HG02588 (cell line): ENCODE data around the gene GZF1.
"Not testable (repeated sequence)": the region's sequence is repeated elsewhere in the genome, so short reads cannot be mapped to it uniquely, and the experiment has no call there.

Source experiments
- ATAC-seq: cut with Tn5 transposase; IDR thresholded peaks from one replicate; pipeline ENCODE4 v1.9.1; 2021; ENCODE audit warnings: mild to moderate bottlenecking, moderate library complexity; ENCODE audit not compliant: unreplicated experiment

GZF1 gene

GRCh38 chr20:23344336-23344735, 17.6 kb upstream of the GZF1 start:
- no peak for ATAC-seq

DNA sequence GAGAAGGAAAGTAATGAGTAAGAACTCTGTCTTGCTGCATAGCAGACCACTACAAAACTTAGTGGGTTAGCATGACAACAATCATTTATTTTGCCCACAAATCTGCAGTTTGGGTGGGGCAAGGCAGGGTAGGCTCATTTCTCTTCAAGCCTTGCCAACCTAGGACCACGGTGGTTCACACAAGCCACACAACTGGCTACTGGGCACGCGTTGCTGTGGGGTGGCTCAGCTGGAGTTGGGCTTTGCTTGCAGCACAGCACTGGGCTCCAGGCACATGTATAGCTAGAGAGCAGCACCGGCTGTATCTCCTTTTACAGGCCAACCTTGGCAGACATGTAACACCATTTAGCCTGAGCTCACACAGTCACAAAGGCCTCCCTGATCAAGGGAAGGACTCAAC, 16.0 kb upstream of the GZF1 start:
- no peak for ATAC-seq

GRCh38 chr20:23347791-23348190, 14.2 kb upstream of the GZF1 start:
- ATAC-seq: no peak

- ATAC-seq: not testable (repeated sequence)
Observed at GRCh38 chr20:23348510-23348909, 13.5 kb upstream of the GZF1 start.

DNA sequence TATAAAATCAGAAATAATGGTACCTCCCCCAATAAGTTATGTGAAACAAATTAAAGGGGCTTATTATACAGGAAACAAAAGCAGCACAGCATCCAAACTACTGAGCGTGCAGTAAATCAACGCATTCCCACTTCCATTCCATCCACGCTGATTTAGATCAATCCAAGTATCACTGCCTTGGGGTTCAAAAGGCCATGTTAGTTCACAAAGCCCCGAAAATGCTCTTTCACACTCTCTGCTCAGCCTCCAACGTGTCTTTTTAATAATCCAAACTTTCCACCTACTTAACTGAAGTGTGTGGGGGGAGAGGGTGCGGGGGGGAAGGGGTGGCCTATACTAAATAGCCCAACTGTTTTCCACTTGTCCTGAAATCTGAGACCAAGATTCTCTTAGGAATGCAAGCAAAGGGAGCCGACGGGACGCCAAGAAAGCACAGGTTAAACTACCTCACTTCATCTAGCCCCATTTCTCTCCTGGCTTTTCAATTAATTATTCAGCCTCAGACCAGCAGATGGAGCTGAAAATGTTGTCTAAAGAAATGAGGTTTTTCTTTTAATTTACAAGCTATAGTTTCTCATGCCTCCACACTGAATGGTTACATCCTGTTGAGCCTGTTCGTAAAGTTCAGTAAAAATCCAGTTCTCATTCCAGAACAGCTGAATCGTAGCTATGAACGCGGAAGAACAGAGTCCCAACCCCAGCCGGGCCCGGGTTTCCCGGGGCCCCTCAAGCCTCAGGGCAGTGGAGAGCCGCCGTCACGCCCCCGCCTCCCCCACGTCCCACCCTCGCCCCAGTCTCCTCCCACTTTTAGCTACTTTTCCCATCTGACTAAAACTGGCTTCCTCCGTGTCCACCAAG, 12.4 kb upstream of the GZF1 start:
- peak; percentile 39 for ATAC-seq

GRCh38 chr20:23350196-23350903, 11.6 kb upstream of the GZF1 start, which contains the start of gene NXT1:
Gene NXT1, plus strand, starts transcription at chr20:23350791. Its CDS starts 3,251 bp downstream, at chr20:23354042.
- ATAC-seq: peak; percentile 85

DNA sequence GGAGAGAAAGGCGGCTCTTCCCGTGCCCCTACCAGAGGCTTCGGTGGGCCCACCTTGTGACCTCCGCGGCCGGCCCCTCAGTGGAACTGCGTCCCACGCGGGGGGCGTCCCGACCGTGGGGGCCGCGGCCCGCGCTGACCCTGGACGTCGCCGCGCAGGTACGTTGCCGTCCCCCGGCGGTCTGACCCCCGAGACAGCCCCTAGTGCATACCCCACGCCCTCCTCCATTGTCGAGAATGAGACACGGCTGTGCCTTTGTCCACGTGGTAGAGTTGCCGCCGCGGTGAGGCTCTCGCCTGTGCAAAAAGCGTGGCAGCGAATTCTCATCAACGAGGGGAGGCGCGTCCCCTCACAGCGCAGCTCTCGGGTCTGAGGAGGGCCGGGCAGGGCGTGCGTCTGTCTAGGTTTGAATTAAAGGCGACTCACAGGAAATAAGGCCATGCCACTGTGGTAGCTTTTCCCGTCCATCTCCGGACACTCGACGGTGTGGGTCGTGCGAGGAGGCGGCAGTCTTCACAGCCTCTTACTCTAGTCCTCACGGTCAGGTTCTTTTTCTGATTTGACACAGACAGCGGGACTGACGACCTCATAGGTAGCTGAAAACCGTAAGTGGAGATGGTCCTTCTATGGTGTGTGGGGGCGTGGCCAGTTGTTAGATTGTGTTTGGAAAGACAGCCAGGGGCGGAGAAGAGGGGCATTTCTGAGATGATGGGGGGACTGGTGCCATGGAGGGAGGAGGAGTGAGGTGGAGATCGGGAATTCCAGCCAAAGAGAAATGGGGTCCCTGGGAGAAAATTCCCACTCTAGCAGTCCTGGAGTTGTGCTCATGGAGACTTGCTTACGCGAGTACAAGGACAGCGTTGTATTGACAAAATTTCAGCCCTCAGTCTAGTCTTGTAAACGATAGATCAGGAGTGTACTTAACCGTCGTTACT, 10.8 kb upstream of the GZF1 start:
- peak; percentile 24 for ATAC-seq

DNA sequence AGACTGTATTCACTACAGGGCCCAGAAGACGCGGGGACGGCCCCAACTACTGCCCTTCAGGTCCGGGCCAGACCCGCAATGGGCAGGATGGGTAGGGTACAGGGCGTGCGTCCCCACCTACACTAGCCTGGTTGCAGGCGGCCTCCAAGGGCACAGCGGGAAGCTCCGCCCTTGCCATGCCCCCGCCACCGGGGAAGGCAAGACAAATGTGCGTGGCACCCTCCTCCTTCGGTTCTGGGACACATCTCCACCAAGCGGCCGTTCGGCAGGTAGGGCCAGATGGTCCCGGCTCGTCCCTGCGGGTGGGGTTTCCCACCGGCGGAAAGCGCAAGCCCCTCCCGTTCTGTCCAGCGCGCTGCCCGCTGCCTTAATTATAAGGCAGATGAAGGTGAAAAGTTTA, 5.8 kb upstream of the GZF1 start:
- no peak for ATAC-seq

DNA sequence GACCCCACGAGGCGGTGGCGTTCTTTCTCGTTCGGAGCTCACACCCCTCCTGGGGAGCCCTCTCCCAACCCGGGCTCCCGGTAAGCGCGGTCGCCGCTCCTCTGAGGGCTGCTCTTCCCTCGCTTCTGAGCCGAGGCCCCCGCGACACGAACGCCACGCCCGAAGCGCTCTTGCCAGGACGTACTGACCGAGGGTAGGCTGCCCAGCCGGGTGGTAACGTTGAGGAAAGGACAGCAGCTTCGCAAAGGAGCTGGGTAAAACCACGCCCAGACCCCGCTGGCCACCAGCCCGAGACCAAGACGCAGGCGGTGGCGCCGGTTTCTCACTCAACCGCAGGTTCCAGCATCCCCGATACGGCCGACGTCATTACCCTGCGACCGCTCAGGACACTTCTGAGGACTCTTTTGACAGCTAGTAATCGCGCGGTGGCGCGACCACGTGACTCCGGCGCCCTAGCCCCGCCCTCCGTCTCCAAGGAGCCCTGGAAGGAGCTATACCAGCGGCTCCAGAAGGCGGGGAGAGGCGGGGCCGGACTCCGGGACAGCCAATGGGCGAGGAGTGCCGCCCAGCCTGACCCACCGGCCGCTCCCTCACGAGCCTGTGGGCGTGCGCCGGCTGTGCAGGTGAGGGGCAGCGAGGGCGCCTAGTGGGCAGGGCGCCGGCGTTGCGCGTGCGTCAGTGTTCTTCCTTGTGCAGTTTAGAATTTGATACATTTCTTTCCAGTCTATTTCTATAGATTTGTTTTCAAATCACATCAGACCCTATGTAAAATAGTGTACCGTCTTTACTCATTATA, 4.0 kb upstream of the GZF1 start:
- ATAC-seq: peak; percentile 69

DNA sequence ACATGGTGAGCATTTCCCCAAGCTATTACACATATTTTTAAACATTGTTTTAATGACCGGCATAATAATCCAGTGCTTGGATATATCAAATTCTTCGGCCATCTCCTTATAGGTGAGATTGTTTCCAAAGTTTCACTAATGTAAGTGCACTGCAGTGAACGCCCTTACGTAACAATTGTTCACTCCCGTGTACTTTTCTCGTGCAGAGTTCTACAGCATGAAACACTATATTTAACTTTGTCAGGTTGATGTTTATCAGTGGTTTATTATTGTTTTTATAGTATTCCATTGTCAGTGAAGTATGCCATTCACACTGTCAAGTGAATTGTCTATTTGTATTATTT, 3.4 kb upstream of the GZF1 start:
- no peak for ATAC-seq

GRCh38 chr20:23358923-23359593, 2.9 kb upstream of the GZF1 start:
- ATAC-seq: no peak

- ATAC-seq: no peak
Observed at GRCh38 chr20:23360531-23360930, 1.5 kb upstream of the GZF1 start.

DNA sequence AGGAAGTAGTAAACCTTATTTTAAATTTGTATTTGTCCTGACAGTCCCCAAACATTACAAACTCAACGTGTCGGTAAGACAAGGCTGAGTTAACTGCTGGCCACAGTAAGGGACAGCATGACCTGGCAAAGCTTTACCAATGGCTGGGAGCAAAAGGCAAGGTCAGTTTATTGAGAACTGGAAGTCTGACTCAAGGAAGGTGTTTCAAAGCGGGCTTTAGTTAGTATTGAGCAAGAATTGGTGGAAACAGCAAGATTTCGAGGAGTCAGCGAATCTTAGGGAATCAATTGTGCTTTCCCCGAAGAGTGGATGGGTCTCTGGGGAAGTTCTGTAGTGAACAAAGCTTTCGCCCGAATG, 885 bp upstream of the GZF1 start:
- no peak for ATAC-seq

DNA sequence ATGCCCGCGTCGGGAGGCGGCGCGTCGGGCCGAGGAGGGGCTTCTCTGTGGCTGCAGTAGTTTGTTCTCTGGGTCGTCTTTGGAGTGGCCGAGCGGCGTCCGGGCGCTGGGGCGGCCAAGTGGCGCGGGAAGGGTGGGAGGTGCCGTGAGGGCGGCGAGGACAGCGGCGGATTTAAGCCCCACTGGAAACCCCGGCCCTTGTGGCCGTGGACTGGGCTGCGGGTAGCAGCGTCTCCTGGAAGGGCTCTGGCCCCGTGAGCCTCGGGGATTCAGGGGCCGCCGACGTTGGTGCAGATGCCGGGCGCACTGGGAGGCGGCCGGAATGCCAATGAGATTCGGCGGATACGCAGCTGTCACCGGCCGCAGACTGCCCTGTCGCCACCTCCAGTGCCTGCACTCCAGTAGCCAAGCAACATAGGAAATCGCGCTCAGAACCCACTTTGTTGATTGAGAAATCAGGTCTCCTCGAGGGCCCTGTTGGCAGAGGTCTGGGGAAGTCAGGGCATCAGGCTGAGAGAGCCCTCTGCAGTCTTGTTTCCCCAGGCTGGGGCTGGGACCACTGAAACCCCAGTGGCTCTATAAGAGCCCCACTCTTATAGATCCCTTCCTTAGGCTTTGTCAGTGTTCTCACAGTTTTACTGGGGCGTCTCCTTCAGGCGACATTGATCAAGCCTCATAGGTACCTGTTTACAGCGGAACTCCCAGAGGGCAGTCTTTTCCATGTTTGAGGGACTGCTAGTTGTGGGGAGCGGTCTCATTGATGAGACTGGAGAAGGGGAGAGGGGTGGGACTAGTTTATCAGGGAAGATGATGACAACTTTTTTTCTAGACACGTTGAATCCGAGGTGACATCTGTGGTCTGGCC, 642 bp downstream of the GZF1 start:
- peak; percentile 0 for ATAC-seq

- ATAC-seq: no peak
Observed at GRCh38 chr20:23363257-23363649, 1.3 kb downstream of the GZF1 start.

DNA sequence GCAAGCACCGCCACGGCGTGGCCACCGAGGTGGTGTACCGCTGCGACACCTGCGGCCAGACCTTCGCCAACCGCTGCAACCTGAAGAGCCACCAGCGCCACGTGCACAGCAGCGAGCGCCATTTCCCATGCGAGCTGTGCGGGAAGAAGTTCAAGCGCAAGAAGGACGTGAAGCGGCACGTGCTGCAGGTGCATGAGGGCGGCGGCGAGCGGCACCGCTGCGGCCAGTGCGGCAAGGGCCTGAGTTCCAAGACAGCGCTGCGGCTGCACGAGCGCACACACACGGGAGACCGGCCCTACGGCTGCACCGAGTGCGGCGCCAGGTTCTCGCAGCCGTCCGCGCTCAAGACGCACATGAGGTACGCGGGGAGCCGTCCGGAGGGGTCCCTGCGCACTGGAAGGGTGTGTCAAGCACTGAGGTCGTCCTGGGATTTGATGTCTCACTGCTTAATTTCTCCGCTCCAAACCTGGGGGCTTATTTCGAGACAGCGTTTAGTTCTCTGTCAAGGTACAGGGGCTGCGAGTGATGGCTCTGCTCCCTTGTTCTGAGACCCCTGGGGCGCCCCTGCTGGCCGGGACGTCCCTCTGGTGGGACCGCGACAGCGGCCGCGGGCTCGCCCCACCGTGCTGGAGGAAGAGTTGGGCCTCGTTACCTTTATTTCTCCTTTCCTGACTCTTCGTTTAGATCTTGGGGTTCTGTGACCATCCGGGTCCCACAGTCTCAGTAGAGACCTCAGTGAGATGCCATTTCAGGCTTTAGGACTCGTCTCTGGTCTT, 3.6 kb downstream of the GZF1 start:
- no peak for ATAC-seq

- no peak for ATAC-seq
Observed at GRCh38 chr20:23366384-23366783, 4.4 kb downstream of the GZF1 start.

- no peak for ATAC-seq
Observed at GRCh38 chr20:23367770-23368169, 5.8 kb downstream of the GZF1 start.
